Iris pigment epithelial cell (primary cell): Measurements from ENCODE around the gene UBXN1.

Experiments used
- DNase-seq: peaks from one replicate; pipeline ENCODE4 v3.0.0-alpha.2; 2011; ENCODE audit warnings: low read depth

UBXN1 gene

GRCh38 chr11:62645946-62646824 is 32.7 kb downstream of the UBXN1 start, which contains the start of gene GANAB:
TSS of gene GANAB (minus strand) at chr11:62646613. CDS start at chr11:62646599, 14 bp downstream.
- peak; percentile 99 for DNase-seq

- no peak for DNase-seq
Observed at GRCh38 chr11:62645671-62645945, 33.3 kb downstream of the UBXN1 start.

GRCh38 chr11:62644220-62644619 is 34.7 kb downstream of the UBXN1 start:
- DNase-seq = no peak

GRCh38 chr11:62632492-62632891 is 46.4 kb downstream of the UBXN1 start:
- no peak for DNase-seq

GRCh38 chr11:62627713-62628112 is 51.2 kb downstream of the UBXN1 start:
- DNase-seq = no peak
